Parathyroid adenoma (tissue), 2 donors: ENCODE results near the gene NEK7.

Experiments used
- H2AFZ ChIP-seq: fragments of 300-600 bp; sonication (generic); one replicate; pipeline ENCODE4 v1.7.0; 2017; ENCODE audit warnings: antibody characterized with exemption, mild to moderate bottlenecking
- H3K27ac ChIP-seq: fragments of 300-600 bp; sonication (generic); one replicate; pipeline ENCODE4 v1.7.0; 2017
- H3K27me3 ChIP-seq: fragments of 300-600 bp; sonication (generic); one replicate; pipeline ENCODE4 v1.7.0; 2017; ENCODE audit warnings: low read length; ENCODE audit not compliant: control insufficient read depth, insufficient read depth
- H3K36me3 ChIP-seq: fragments of 300-600 bp; sonication (generic); one replicate; pipeline ENCODE4 v1.7.0; 2017; ENCODE audit warnings: low read length; ENCODE audit not compliant: control insufficient read depth, insufficient read depth
- H3K4me1 ChIP-seq: fragments of 300-600 bp; sonication (generic); one replicate; pipeline ENCODE4 v1.7.0; 2017; ENCODE audit warnings: control low read depth
- H3K4me2 ChIP-seq: fragments of 300-600 bp; sonication (generic); one replicate; pipeline ENCODE4 v1.7.0; 2017; ENCODE audit warnings: low read length
- H3K4me3 ChIP-seq: fragments of 300-600 bp; sonication (generic); one replicate; pipeline ENCODE4 v1.7.0; 2017; ENCODE audit warnings: low read depth, low read length
- H3K79me2 ChIP-seq: fragments of 300-600 bp; sonication (generic); one replicate; pipeline ENCODE4 v1.7.0; 2017; ENCODE audit warnings: control low read depth
- H3K9ac ChIP-seq: fragments of 300-600 bp; sonication (generic); one replicate; pipeline ENCODE4 v1.7.0; 2017; ENCODE audit warnings: mild to moderate bottlenecking
- H3K9me3 ChIP-seq: fragments of 300-600 bp; sonication (generic); one replicate; pipeline ENCODE4 v1.7.0; 2017; ENCODE audit warnings: low read length; ENCODE audit not compliant: control insufficient read depth
- CTCF ChIP-seq: fragments of 300-600 bp; sonication (generic); IDR thresholded peaks from one replicate; pipeline ENCODE4 v1.7.0; 2017; ENCODE audit warnings: antibody characterized with exemption, mild to moderate bottlenecking
- donor health status: primary hyperparathyroidism.

NEK7 gene

GRCh38 chr1:198320759-198321158 lies 164.0 kb downstream of the NEK7 start:
- H3K27ac ChIP-seq = no peak overlapping the region
- H3K9me3 ChIP-seq = no peaks in the 10 kb centered on the region
- H3K36me3 ChIP-seq = no peaks in the 10 kb centered on the region
- TF ChIP-seq CTCF = no peak
- H3K4me1 ChIP-seq = no peaks in the 10 kb centered on the region
- H3K9ac ChIP-seq = no peak overlapping the region
- H3K27me3 ChIP-seq = no peaks in the 10 kb centered on the region
- no peak overlapping the region for H3K4me2 ChIP-seq
- no peaks in the 10 kb centered on the region for H3K79me2 ChIP-seq
- H2AFZ ChIP-seq = no peak overlapping the region
- no peak overlapping the region for H3K4me3 ChIP-seq

GRCh38 chr1:198326232-198326631 lies 169.4 kb downstream of the NEK7 start:
- Histone ChIP-seq H3K36me3 (no peaks in the 10 kb centered on the region), H3K27ac (no peak overlapping the region), H3K79me2 (no peaks in the 10 kb centered on the region), H3K9me3 (no peaks in the 10 kb centered on the region), H3K4me3 (no peak overlapping the region), H3K4me2 (no peak overlapping the region), H2AFZ (no peak overlapping the region), H3K9ac (no peak overlapping the region), H3K27me3 (no peaks in the 10 kb centered on the region), H3K4me1 (no peaks in the 10 kb centered on the region)
- no peak for TF ChIP-seq CTCF

- H3K9me3 ChIP-seq = no peaks in the 10 kb centered on the region
- no peaks in the 10 kb centered on the region for H3K79me2 ChIP-seq
- no peak overlapping the region for H3K9ac ChIP-seq
- no peak overlapping the region for H3K27ac ChIP-seq
- no peaks in the 10 kb centered on the region for H3K4me1 ChIP-seq
- no peaks in the 10 kb centered on the region for H3K36me3 ChIP-seq
- H2AFZ ChIP-seq = no peak overlapping the region
- TF ChIP-seq CTCF = no peak
- H3K27me3 ChIP-seq = no peaks in the 10 kb centered on the region
- H3K4me3 ChIP-seq = no peak overlapping the region
- H3K4me2 ChIP-seq = no peak overlapping the region
Measured at GRCh38 chr1:198326915-198327314, 170.1 kb downstream of the NEK7 start.

GRCh38 chr1:198328458-198329032 lies 171.7 kb downstream of the NEK7 start:
- no peak overlapping the region for H3K4me3 ChIP-seq
- H3K27ac ChIP-seq = no peak overlapping the region
- no peaks in the 10 kb centered on the region for H3K9me3 ChIP-seq
- no peak overlapping the region for H3K9ac ChIP-seq
- no peaks in the 10 kb centered on the region for H3K36me3 ChIP-seq
- H3K27me3 ChIP-seq = no peaks in the 10 kb centered on the region
- H3K79me2 ChIP-seq = no peaks in the 10 kb centered on the region
- no peak for TF ChIP-seq CTCF
- H3K4me2 ChIP-seq = no peak overlapping the region
- H2AFZ ChIP-seq = no peak overlapping the region
- no peaks in the 10 kb centered on the region for H3K4me1 ChIP-seq

- TF ChIP-seq CTCF = no peak
- Histone ChIP-seq H2AFZ (no peak overlapping the region), H3K4me2 (no peak overlapping the region), H3K27ac (no peak overlapping the region), H3K79me2 (no peaks in the 10 kb centered on the region), H3K9me3 (no peaks in the 10 kb centered on the region), H3K9ac (no peak overlapping the region), H3K4me3 (no peak overlapping the region), H3K27me3 (no peaks in the 10 kb centered on the region), H3K4me1 (no peaks in the 10 kb centered on the region), H3K36me3 (no peaks in the 10 kb centered on the region)
Measured at GRCh38 chr1:198330982-198331615, 174.3 kb downstream of the NEK7 start.
